HepG2 (cell line): ENCODE data around the gene LGI4. TPM values are rescaled to one million over a fixed set of nuclear protein-coding genes. Genes with fewer than 3 reads are reported as not detected.

ENCODE experiments used
- ATAC-seq: fragments of 200-7000 bp; cut with Tn5 transposase; 3 replicates; pipeline ENCODE4 v1.9.1; 2020; ENCODE audit warnings: mild to moderate bottlenecking, moderate library complexity
- BruUV-seq: library from RNA; stranded (reverse); fragments of 400-500 nt; replicated peaks from 2 replicates; lab custom pipeline; 2021; lab: Mats Ljungman, UMichigan
- CTCF ChIA-PET: fragments of 300-600 bp; formaldehyde crosslinking; extraction: SDS; loops from one replicate; lab custom pipeline; 2021; ENCODE audit warnings: low total read pairs, inconsistent platforms, low intra/inter-chr PET ratio; lab: Yijun Ruan, JAX
- POLR2A ChIA-PET: fragments of 350-600 bp; sonication (Branson Sonifier 250); formaldehyde crosslinking; loops from one replicate; lab custom pipeline; 2020; ENCODE audit warnings: antibody characterized with exemption, inconsistent platforms; lab: Yijun Ruan, JAX
- DNase-seq: peaks from one replicate; pipeline ENCODE4 v3.0.0-alpha.2; 2015; ENCODE audit warnings: low spot score
- FAIRE-seq: peaks from 3 replicates; lab custom pipeline; 2011; peaks lifted over from hg19 to GRCh38; lab: Jason Lieb, UNC
- H2AFZ ChIP-seq: one replicate; pipeline ENCODE4 v1.6.1; 2011; ENCODE audit warnings: low read length, inconsistent platforms
- H3K27ac ChIP-seq: fragments of 300-600 bp; 3 replicates; pipeline ENCODE4 v1.8.0; 2011; ENCODE audit warnings: mixed run types, mild to moderate bottlenecking, mixed read lengths, low read length, inconsistent platforms; ENCODE audit not compliant: insufficient read depth; ENCODE audit errors: extremely low read length
- H3K27me3 ChIP-seq, 2 experiments: fragments of 200-600 bp in 1 of 2; 2 replicates in 1 of 2; 3 replicates in 1 of 2; pipeline versions ENCODE4 v1.6.0 to v1.8.0; 2011; ENCODE audit warnings: low read length in 2 of 2, mild to moderate bottlenecking in 2 of 2, moderate library complexity in 2 of 2, inconsistent platforms in 1 of 2; ENCODE audit not compliant: insufficient read depth in 2 of 2, control insufficient read depth in 1 of 2
- H3K36me3 ChIP-seq, 2 experiments: fragments of 200-600 bp in 1 of 2; replicated peaks in 1 of 2; 2 replicates in 1 of 2; 3 replicates in 1 of 2; pipeline versions ENCODE4 v1.5.1 to v1.8.0; 2011; ENCODE audit warnings: low read length in 2 of 2, inconsistent platforms in 1 of 2; ENCODE audit not compliant: insufficient read depth in 2 of 2, control insufficient read depth in 1 of 2
- H3K4me1 ChIP-seq: 2 replicates; pipeline ENCODE4 v1.5.1; 2012; ENCODE audit warnings: low read length, inconsistent platforms; ENCODE audit not compliant: insufficient read depth
- H3K4me2 ChIP-seq: 2 replicates; pipeline ENCODE4 v1.6.0; 2011; ENCODE audit warnings: low read depth, low read length, inconsistent platforms
- H3K4me3 ChIP-seq, 3 experiments: fragments of 200-600 bp in 1 of 3; sonication (generic), shearing (Covaris generic) in 1 of 3; replicated peaks in 1 of 3; 2 replicates each; pipeline ENCODE4 v1.5.1; 2011 to 2016; ENCODE audit warnings: low read length in 3 of 3, inconsistent platforms in 2 of 3, low read depth in 2 of 3, mild to moderate bottlenecking in 2 of 3, control low read depth in 1 of 3, mixed read lengths in 1 of 3; ENCODE audit not compliant: insufficient read depth in 1 of 3
- H3K79me2 ChIP-seq: one replicate; pipeline ENCODE4 v1.6.1; 2011; ENCODE audit warnings: low read length, inconsistent platforms; ENCODE audit not compliant: insufficient read depth
- H3K9ac ChIP-seq: 2 replicates; pipeline ENCODE4 v1.6.0; 2011; ENCODE audit warnings: mild to moderate bottlenecking, low read depth, low read length, inconsistent platforms; ENCODE audit not compliant: insufficient read depth
- H3K9me3 ChIP-seq: 2 replicates; pipeline ENCODE4 v1.5.1; 2012; ENCODE audit warnings: mild to moderate bottlenecking, low read length
- H4K20me1 ChIP-seq: 2 replicates; pipeline ENCODE4 v1.6.0; 2011; ENCODE audit warnings: inconsistent platforms, mild to moderate bottlenecking, low read length, moderate library complexity; ENCODE audit not compliant: insufficient read depth
- ETV5 ChIP-seq: IDR thresholded peaks from 2 replicates; pipeline ENCODE4 v1.6.1; 2018; ENCODE audit warnings: missing biosample characterization, missing genetic modification reagents, inconsistent platforms, borderline replicate concordance
- NR1H2 ChIP-seq: sonication (generic); formaldehyde crosslinking; IDR thresholded peaks from 2 replicates; pipeline ENCODE4 v1.8.1; 2022; ENCODE audit warnings: low read depth, missing genetic modification reagents, borderline replicate concordance
- ZBTB1 ChIP-seq: sonication (generic); formaldehyde crosslinking; IDR thresholded peaks from 2 replicates; pipeline ENCODE4 v1.4.0; 2020; ENCODE audit warnings: missing genetic modification reagents, borderline replicate concordance
- ZBTB3 ChIP-seq: sonication (generic); formaldehyde crosslinking; IDR thresholded peaks from 2 replicates; pipeline ENCODE4 v1.4.0; 2020; ENCODE audit warnings: low read depth, mild to moderate bottlenecking, moderate library complexity, missing genetic modification reagents, borderline replicate concordance
- ZNF121 ChIP-seq: sonication (generic); formaldehyde crosslinking; IDR thresholded peaks from 2 replicates; pipeline ENCODE4 v1.5.0; 2020; ENCODE audit warnings: mild to moderate bottlenecking, missing genetic modification reagents
- ZNF296 ChIP-seq: sonication (generic); formaldehyde crosslinking; conservative IDR thresholded peaks from 2 replicates; pipeline ENCODE4 v1.5.0; 2020; ENCODE audit warnings: mild to moderate bottlenecking, missing genetic modification reagents
- ZNF30 ChIP-seq: sonication (generic); formaldehyde crosslinking; IDR thresholded peaks from 2 replicates; pipeline ENCODE4 v1.5.0; 2020; ENCODE audit warnings: mild to moderate bottlenecking, missing genetic modification reagents
- ZNF564 ChIP-seq: sonication (generic); formaldehyde crosslinking; IDR thresholded peaks from 2 replicates; pipeline ENCODE4 v1.8.1; 2023; ENCODE audit warnings: mild to moderate bottlenecking, missing genetic modification reagents
- ZSCAN31 ChIP-seq: sonication (generic); formaldehyde crosslinking; IDR thresholded peaks from 2 replicates; pipeline ENCODE4 v1.5.0; 2020; ENCODE audit warnings: low read depth, mild to moderate bottlenecking, missing genetic modification reagents
- WGBS: methylation state at CpG from one replicate; pipeline ENCODE4 v1.1.6; 2017; ENCODE audit warnings: low lambda C conversion rate; 5-methylcytosine and 5-hydroxymethylcytosine counted together
- in situ Hi-C: cut with HindIII; loops from 2 replicates; pipeline ENCODE4 v1.10.0; 2017; ENCODE audit warnings: low pct_unique_long_range_greater_than_20kb; ENCODE audit not compliant: extremely low pct_ligation_motif_present
- intact Hi-C: fragments of 100-400 bp; cut with micrococcal nuclease; formaldehyde crosslinking; loops from one replicate; pipeline ENCODE4 v1.10.0; 2022; ENCODE audit not compliant: unreplicated experiment
- polyA plus RNA-seq, 8 experiments: library from polyadenylated mRNA; depleted of rRNA in 3 of 8; stranded (reverse) in 7 of 8; unstranded in 1 of 8; fragments of >200 nt; fragmentation: Illumina TruSeq in 4 of 8; extraction: Trizol in 4 of 8; gene quantifications; 2 replicates each; pipeline versions ENCODE4 v1.2.1 to v1.2.3, GENCODE V29; 2011 to 2016; ENCODE audit warnings: low read depth in 4 of 8, missing spikeins in 1 of 8, mixed read lengths in 1 of 8; ENCODE audit not compliant: insufficient read depth in 1 of 8
- total RNA-seq, 5 experiments: library from RNA; depleted of rRNA; stranded (reverse); fragments of >200 nt; fragmentation: Illumina TruSeq; extraction: Trizol; gene quantifications; 2 replicates each; pipeline ENCODE4 v1.2.3, GENCODE V29; 2016; ENCODE audit warnings: low read depth in 1 of 5
- TF ChIP-seq, protein P1 (sequence below): sonication (generic); formaldehyde crosslinking; IDR thresholded peaks from 2 replicates; pipeline ENCODE4 v1.4.0; 2020; ENCODE audit warnings: missing genetic modification reagents, borderline replicate concordance

The LGI4 gene
- total and polyA plus RNA-seq, 2 of the 13 experiments (the other 11 are each of a cell fraction or from before 2014, with no cell fraction given) = 2.8 TPM; not detected in 1

DNA sequence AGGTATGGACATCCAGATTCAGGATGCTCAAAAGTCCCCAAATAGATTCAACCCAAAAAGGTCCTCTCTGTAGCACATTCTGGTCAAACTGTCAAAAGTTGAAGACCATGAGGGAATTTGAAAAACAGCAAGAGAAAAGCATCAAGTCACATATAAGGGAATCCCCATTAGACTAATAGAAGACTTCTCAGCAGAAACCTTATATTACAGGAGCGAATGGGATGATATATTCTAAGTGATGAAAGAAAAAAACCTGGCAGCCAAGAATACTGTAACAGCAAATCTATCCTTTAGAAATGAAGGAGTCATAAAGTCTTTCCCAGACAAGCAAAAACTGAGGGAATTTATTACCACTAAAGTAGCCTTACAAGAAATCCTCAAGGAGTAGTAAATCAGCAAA lies 49.4 kb upstream of the LGI4 start:
- DNase-seq (no peak), FAIRE-seq (no peak), ATAC-seq (no peak)
- POLR2A ChIA-PET = no interaction called here
- Histone ChIP-seq H4K20me1 (no peaks in the 10 kb centered on the region), H3K4me1 (no peaks in the 10 kb centered on the region), H3K36me3 (no peaks in the 10 kb centered on the region), H3K9ac (no peak overlapping the region), H3K27me3 (no peaks in the 10 kb centered on the region), H3K4me3 (no peak overlapping the region), H3K79me2 (no peaks in the 10 kb centered on the region), H2AFZ (no peak overlapping the region), H3K27ac (no peak overlapping the region), H3K4me2 (no peak overlapping the region), H3K9me3 (no peaks in the 10 kb centered on the region)
- 0% methylated on average over 1 of the region's 1 CpG for WGBS
- BruUV-seq = no TSS peak
- intact Hi-C loops = no loop called here
- TF ChIP-seq ZSCAN31 (CRISPR knock-in tag) (no peak), ZNF296 (CRISPR knock-in tag) (no peak), ZNF564 (CRISPR knock-in tag) (no peak), ZNF30 (CRISPR knock-in tag) (no peak), NR1H2 (no peak), ZNF121 (no peak), ZBTB3 (no peak), ETV5 (CRISPR knock-in tag) (no peak), ZBTB1 (CRISPR knock-in tag) (no peak)
- TF ChIP-seq, protein P1, sequence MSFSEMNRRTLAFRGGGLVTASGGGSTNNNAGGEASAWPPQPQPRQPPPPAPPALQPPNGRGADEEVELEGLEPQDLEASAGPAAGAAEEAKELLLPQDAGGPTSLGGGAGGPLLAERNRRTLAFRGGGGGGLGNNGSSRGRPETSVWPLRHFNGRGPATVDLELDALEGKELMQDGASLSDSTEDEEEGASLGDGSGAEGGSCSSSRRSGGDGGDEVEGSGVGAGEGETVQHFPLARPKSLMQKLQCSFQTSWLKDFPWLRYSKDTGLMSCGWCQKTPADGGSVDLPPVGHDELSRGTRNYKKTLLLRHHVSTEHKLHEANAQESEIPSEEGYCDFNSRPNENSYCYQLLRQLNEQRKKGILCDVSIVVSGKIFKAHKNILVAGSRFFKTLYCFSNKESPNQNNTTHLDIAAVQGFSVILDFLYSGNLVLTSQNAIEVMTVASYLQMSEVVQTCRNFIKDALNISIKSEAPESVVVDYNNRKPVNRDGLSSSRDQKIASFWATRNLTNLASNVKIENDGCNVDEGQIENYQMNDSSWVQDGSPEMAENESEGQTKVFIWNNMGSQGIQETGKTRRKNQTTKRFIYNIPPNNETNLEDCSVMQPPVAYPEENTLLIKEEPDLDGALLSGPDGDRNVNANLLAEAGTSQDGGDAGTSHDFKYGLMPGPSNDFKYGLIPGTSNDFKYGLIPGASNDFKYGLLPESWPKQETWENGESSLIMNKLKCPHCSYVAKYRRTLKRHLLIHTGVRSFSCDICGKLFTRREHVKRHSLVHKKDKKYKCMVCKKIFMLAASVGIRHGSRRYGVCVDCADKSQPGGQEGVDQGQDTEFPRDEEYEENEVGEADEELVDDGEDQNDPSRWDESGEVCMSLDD = no peak
- in situ Hi-C loops = no loop called here
- CTCF ChIA-PET = no interaction called here
